Hepatocyte (in vitro differentiated cells): ENCODE measurements around the gene LDLRAD4. TPM values are rescaled to one million over a fixed set of nuclear protein-coding genes. Genes with fewer than 3 reads are reported as not detected.

Source experiments
- DNase-seq: peaks from one replicate; pipeline ENCODE4 v3.0.0-alpha.2; 2016; ENCODE audit warnings: low spot score
- H2AFZ ChIP-seq: fragments of 200-600 bp; sonication (generic); 2 replicates; pipeline ENCODE4 v1.6.0; 2016; ENCODE audit warnings: antibody characterized with exemption, mild to moderate bottlenecking
- H3K27ac ChIP-seq: fragments of 200-600 bp; sonication (generic); 2 replicates; pipeline ENCODE4 v1.5.1; 2016; ENCODE audit warnings: mild to moderate bottlenecking
- H3K27me3 ChIP-seq: fragments of 200-600 bp; sonication (generic); 2 replicates; pipeline ENCODE4 v1.6.1; 2016
- H3K36me3 ChIP-seq: fragments of 200-600 bp; sonication (generic); replicated peaks from 2 replicates; pipeline ENCODE4 v1.5.1; 2016; ENCODE audit warnings: low read depth; ENCODE audit not compliant: insufficient read depth
- H3K4me1 ChIP-seq: fragments of 200-600 bp; sonication (generic); 2 replicates; pipeline ENCODE4 v1.5.1; 2016; ENCODE audit warnings: mild to moderate bottlenecking, moderate library complexity; ENCODE audit not compliant: insufficient read depth
- H3K4me2 ChIP-seq: fragments of 200-600 bp; sonication (generic); 2 replicates; pipeline ENCODE4 v1.6.0; 2016
- H3K4me3 ChIP-seq: fragments of 200-600 bp; sonication (generic); 2 replicates; pipeline ENCODE4 v1.5.1; 2016; ENCODE audit warnings: mild to moderate bottlenecking
- H3K79me2 ChIP-seq: fragments of 200-600 bp; sonication (generic); 2 replicates; pipeline ENCODE4 v1.6.0; 2017; ENCODE audit warnings: mild to moderate bottlenecking
- H3K9me2 ChIP-seq: fragments of 200-600 bp; sonication (generic); replicated peaks from 2 replicates; pipeline ENCODE4 v1.6.0; 2017; ENCODE audit warnings: mild to moderate bottlenecking; ENCODE audit not compliant: insufficient read depth
- H3K9me3 ChIP-seq: fragments of 200-600 bp; sonication (generic); 2 replicates; pipeline ENCODE4 v1.5.1; 2016; ENCODE audit warnings: low read depth, mild to moderate bottlenecking
- H4K20me1 ChIP-seq: fragments of 200-600 bp; sonication (generic); 2 replicates; pipeline ENCODE4 v1.6.0; 2016; ENCODE audit warnings: mild to moderate bottlenecking; ENCODE audit not compliant: insufficient read depth, poor library complexity, severe bottlenecking
- EZH2 ChIP-seq: fragments of 200-600 bp; sonication (generic); IDR thresholded peaks from 2 replicates; pipeline ENCODE4 v1.6.1; 2016; ENCODE audit warnings: antibody characterized with exemption, mild to moderate bottlenecking, borderline replicate concordance
- EZH2phosphoT487 ChIP-seq: fragments of 200-600 bp; sonication (generic); IDR thresholded peaks from one replicate; pipeline ENCODE4 v1.6.1; 2018; ENCODE audit warnings: antibody characterized with exemption, mild to moderate bottlenecking, low read depth, moderate library complexity; ENCODE audit not compliant: unreplicated experiment, severe bottlenecking
- WGBS: methylation state at CpG from one replicate; pipeline ENCODE4 v1.1.6; 2016; ENCODE audit warnings: low lambda C conversion rate; ENCODE audit errors: missing lambda C conversion rate; 5-methylcytosine and 5-hydroxymethylcytosine counted together
- polyA plus RNA-seq: library from polyadenylated mRNA; unstranded; fragments of >200 nt; fragmentation: Nextera tagmentation; extraction: Ambion mirVana; gene quantifications from 2 replicates; pipeline ENCODE4 v1.2.1, GENCODE V29; 2016
- total RNA-seq: library from RNA; depleted of rRNA; stranded (reverse); fragments of >200 nt; gene quantifications from 2 replicates; pipeline ENCODE4 v1.2.3, GENCODE V29; 2014
- TF ChIP-seq, protein P1 (sequence below): fragments of 200-600 bp; sonication (generic); IDR thresholded peaks from 2 replicates; pipeline ENCODE4 v1.5.1; 2016; ENCODE audit warnings: antibody characterized with exemption, mild to moderate bottlenecking; ENCODE audit not compliant: poor library complexity

LDLRAD4 gene
- total and polyA plus RNA-seq, 2 experiments from 2014 or later = 15.1 to 29.0 TPM

GRCh38 chr18:13405305-13406038, 186.9 kb downstream of the LDLRAD4 start:
- TF ChIP-seq EZH2 (no peak), EZH2phosphoT487 (no peak)
- WGBS = 89% methylated on average over 17 of the region's 17 CpGs
- DNase-seq = no peak
- H3K27me3 ChIP-seq = no peaks in the 10 kb centered on the region
- no peaks in the 10 kb centered on the region for H3K9me2 ChIP-seq
- H2AFZ ChIP-seq = no peak overlapping the region
- no peak overlapping the region for H3K4me3 ChIP-seq
- no peaks in the 10 kb centered on the region for H3K9me3 ChIP-seq
- H3K79me2 ChIP-seq = no peaks in the 10 kb centered on the region
- H3K4me1 ChIP-seq = no peaks in the 10 kb centered on the region
- no peak overlapping the region for H3K4me2 ChIP-seq
- no peaks in the 10 kb centered on the region for H4K20me1 ChIP-seq
- H3K27ac ChIP-seq = no peak overlapping the region
- H3K36me3 ChIP-seq = no peaks in the 10 kb centered on the region

DNA sequence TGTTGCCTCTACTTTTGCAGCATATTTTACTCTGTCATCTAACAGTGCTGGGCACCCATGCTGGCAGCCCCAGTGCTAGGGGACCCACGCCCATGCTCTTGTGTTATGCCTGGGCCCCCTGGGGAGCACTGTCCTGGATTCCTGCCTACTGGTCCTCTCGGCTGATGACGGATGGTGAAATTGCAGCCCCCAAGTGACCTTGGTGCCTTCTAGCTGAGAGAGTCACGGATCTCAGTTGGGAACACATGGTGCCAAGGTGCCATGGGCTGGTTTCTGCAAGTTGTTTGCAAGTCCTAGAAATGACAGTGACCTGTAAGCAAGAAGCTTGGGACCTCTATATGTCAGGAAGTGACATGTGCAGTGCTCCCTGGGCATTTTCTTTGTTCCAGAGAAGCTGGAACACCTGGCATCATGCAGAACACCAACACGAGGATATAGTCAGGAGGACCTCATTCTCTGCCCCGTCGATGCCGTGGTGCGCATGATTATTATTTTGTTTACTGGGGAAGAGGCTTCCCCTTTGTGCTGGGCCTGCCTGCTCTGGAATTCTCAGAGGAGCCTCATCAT, 187.6 kb downstream of the LDLRAD4 start:
- Histone ChIP-seq H3K27ac (no peak overlapping the region), H4K20me1 (no peaks in the 10 kb centered on the region), H3K79me2 (no peaks in the 10 kb centered on the region), H3K9me3 (no peaks in the 10 kb centered on the region), H3K4me3 (no peak overlapping the region), H3K4me1 (no peaks in the 10 kb centered on the region), H3K4me2 (no peak overlapping the region), H3K36me3 (no peaks in the 10 kb centered on the region), H3K9me2 (no peaks in the 10 kb centered on the region), H3K27me3 (no peaks in the 10 kb centered on the region), H2AFZ (no peak overlapping the region)
- no peak for DNase-seq
- 89% methylated on average over 9 of the region's 9 CpGs for WGBS
- TF ChIP-seq, protein P1, sequence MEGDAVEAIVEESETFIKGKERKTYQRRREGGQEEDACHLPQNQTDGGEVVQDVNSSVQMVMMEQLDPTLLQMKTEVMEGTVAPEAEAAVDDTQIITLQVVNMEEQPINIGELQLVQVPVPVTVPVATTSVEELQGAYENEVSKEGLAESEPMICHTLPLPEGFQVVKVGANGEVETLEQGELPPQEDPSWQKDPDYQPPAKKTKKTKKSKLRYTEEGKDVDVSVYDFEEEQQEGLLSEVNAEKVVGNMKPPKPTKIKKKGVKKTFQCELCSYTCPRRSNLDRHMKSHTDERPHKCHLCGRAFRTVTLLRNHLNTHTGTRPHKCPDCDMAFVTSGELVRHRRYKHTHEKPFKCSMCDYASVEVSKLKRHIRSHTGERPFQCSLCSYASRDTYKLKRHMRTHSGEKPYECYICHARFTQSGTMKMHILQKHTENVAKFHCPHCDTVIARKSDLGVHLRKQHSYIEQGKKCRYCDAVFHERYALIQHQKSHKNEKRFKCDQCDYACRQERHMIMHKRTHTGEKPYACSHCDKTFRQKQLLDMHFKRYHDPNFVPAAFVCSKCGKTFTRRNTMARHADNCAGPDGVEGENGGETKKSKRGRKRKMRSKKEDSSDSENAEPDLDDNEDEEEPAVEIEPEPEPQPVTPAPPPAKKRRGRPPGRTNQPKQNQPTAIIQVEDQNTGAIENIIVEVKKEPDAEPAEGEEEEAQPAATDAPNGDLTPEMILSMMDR = no peak
- no peak for TF ChIP-seq EZH2phosphoT487

DNA sequence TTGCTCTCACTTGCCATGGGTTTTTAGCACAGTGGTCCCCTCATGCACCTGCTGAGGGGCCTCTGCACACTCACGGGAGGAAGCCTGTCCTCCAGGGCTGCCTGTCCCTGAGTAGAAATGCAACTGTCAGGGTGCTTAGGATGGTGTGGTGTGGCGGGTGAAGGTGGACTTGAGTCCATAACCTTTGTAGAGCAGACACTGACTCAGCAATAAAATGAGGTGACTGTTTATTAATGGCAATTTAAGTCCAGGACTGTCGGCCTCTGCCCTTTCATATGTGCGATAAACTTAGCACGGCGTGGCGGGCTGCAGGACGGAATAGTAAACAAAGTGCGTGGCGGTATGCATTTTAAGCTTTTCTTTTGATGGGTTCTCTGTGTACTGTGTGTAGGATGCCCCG, 188.2 kb downstream of the LDLRAD4 start:
- Histone ChIP-seq H3K9me3 (no peaks in the 10 kb centered on the region), H3K27me3 (no peaks in the 10 kb centered on the region), H3K9me2 (no peaks in the 10 kb centered on the region), H3K79me2 (no peaks in the 10 kb centered on the region), H3K4me1 (no peaks in the 10 kb centered on the region), H4K20me1 (no peaks in the 10 kb centered on the region), H3K36me3 (no peaks in the 10 kb centered on the region), H2AFZ (no peak overlapping the region), H3K4me2 (no peak overlapping the region), H3K27ac (no peak overlapping the region), H3K4me3 (no peak overlapping the region)
- TF ChIP-seq, protein P1 = no peak
- no peak for TF ChIP-seq EZH2
- no peak for TF ChIP-seq EZH2phosphoT487
- DNase-seq = no peak
- WGBS = 79% methylated on average over 11 of the region's 11 CpGs

- H2AFZ ChIP-seq = no peak overlapping the region
- H3K4me3 ChIP-seq = no peak overlapping the region
- H3K9me2 ChIP-seq = no peaks in the 10 kb centered on the region
- WGBS = 93% methylated on average over 4 of the region's 4 CpGs
- no peaks in the 10 kb centered on the region for H3K9me3 ChIP-seq
- H3K79me2 ChIP-seq = no peaks in the 10 kb centered on the region
- H3K27me3 ChIP-seq = no peaks in the 10 kb centered on the region
- H3K4me1 ChIP-seq = no peaks in the 10 kb centered on the region
- no peak for DNase-seq
- TF ChIP-seq, protein P1 = no peak
- no peak for TF ChIP-seq EZH2
- no peak for TF ChIP-seq EZH2phosphoT487
- H3K36me3 ChIP-seq = no peaks in the 10 kb centered on the region
- H4K20me1 ChIP-seq = no peaks in the 10 kb centered on the region
- H3K27ac ChIP-seq = no peak overlapping the region
- no peak overlapping the region for H3K4me2 ChIP-seq
Observed at GRCh38 chr18:13407484-13407883, 188.9 kb downstream of the LDLRAD4 start.
